ENCODE results near the gene RNF168. TPM values are rescaled to one million over a fixed set of nuclear protein-coding genes. Genes with fewer than 3 reads are reported as not detected.

The RNF168 gene
- total RNA-seq, 1 experiment from 2014 or later, result 65.5 TPM

GRCh38 chr3:196514350-196514716, 10.8 kb upstream of the RNF168 start:
- DNase-seq, result no peak
- H3K27me3 Mint-ChIP-seq (ENCODE audit: low read depth), result peaks cover 2% of the 10 kb centered on the region; the same call in 1 of the 2 replicates
- H3K27ac Mint-ChIP-seq, result no peak overlapping the region
- Histone ChIP-seq H4K5ac (ENCODE audit: insufficient read length, low read depth, low read length) (no peak overlapping the region), H2AK5ac (ENCODE audit: insufficient read length, low read length) (no peak overlapping the region), H2AFZ (ENCODE audit: low read length) (no peak overlapping the region), H2BK15ac (ENCODE audit: low read depth, low read length) (no peak overlapping the region), H4K8ac (replicated peaks; ENCODE audit: insufficient read length, low read depth, low read length) (no peak overlapping the region), H3K4me1 (ENCODE audit: insufficient read depth, low read length) (no peaks in the 10 kb centered on the region), H2BK5ac (ENCODE audit: insufficient read length, low read length) (no peak overlapping the region), H3K4ac (ENCODE audit: low read depth, low read length) (no peak overlapping the region), H3K79me2 (ENCODE audit: insufficient read depth, low read length) (no peaks in the 10 kb centered on the region), H3K27ac (ENCODE audit: insufficient read length, low read depth, low read length) (no peak overlapping the region), H3T11ph (ENCODE audit: low read length) (no peak overlapping the region), H2BK120ac (ENCODE audit: low read depth, low read length, poor library complexity, severe bottlenecking) (no peak overlapping the region), H3K4me2 (ENCODE audit: insufficient read depth, insufficient read length, low read length) (no peak overlapping the region), H4K20me1 (ENCODE audit: control insufficient read depth, insufficient read depth, insufficient read length) (no peaks in the 10 kb centered on the region), H4K91ac (ENCODE audit: insufficient read length, low read depth, low read length) (no peak overlapping the region), H2BK12ac (ENCODE audit: insufficient read length, low read depth, low read length) (no peak overlapping the region), H3K56ac (ENCODE audit: insufficient read length, low read depth, low read length) (no peak overlapping the region), H3K14ac (ENCODE audit: insufficient read depth, low read length) (no peak overlapping the region), H3K9ac (ENCODE audit: extremely low read depth, insufficient read length, low read length) (no peak overlapping the region), H3K79me1 (ENCODE audit: insufficient read depth, low read depth, low read length, poor library complexity, severe bottlenecking) (no peaks in the 10 kb centered on the region), H3K23me2 (ENCODE audit: insufficient read length, low read depth, low read length, poor library complexity, severe bottlenecking) (no peaks in the 10 kb centered on the region), H2BK20ac (ENCODE audit: low read depth, low read length, poor library complexity, severe bottlenecking) (no peak overlapping the region), H3K23ac (ENCODE audit: insufficient read length, low read depth, low read length) (no peak overlapping the region), H3K9me3 (ENCODE audit: control insufficient read depth, low read depth, low read length) (peaks cover 10% of the 10 kb centered on the region), H3K18ac (ENCODE audit: insufficient read length, low read depth, low read length) (no peak overlapping the region), H3K27me3 (ENCODE audit: insufficient read depth, low read length) (no peaks in the 10 kb centered on the region)
- peaks cover 23 to 25% of the 10 kb centered on the region in 2 experiments for H3K9me3 Mint-ChIP-seq
- no peak overlapping the region for H3K4me3 Mint-ChIP-seq
- no CpG with 5 or more reads among the region's 1 CpG for WGBS (ENCODE audit: extremely low coverage, insufficient read length, low lambda C conversion rate)
- peaks cover 11 to 23% of the 10 kb centered on the region in 2 experiments for H3K4me1 Mint-ChIP-seq
- no peak for TF ChIP-seq CTCF (conservative IDR thresholded peaks at IDR 0.05)
- H3K36me3 Mint-ChIP-seq (ENCODE audit: insufficient read depth in 1 of 3, low read depth in 3 of 3), result peaks cover 5 to 16% (median 10%) of the 10 kb centered on the region in 3 experiments; a peak in 6 of 7 replicates

Data from H9 (cell line).